Breast epithelium (tissue), 3 donors: ENCODE results near the gene UFC1.

ENCODE experiments used
- CTCF ChIP-seq, 3 donors: fragments of 450-650 bp; IDR thresholded peaks; one replicate each; pipeline ENCODE4 v1.5.1; 2016 to 2017; ENCODE audit warnings: antibody characterized with exemption in 3 of 3, mild to moderate bottlenecking in 3 of 3, moderate library complexity in 3 of 3
- POLR2A ChIP-seq: fragments of 450-650 bp; IDR thresholded peaks from one replicate; pipeline ENCODE4 v1.6.1; 2016; ENCODE audit warnings: antibody characterized with exemption, mild to moderate bottlenecking, moderate library complexity
- POLR2AphosphoS5 ChIP-seq, 3 donors: sonication (generic); formaldehyde crosslinking; IDR thresholded peaks; one replicate each; pipeline ENCODE4 v1.6.1; 2017; ENCODE audit warnings: antibody characterized with exemption in 3 of 3

GRCh38 chr1:161196111-161196510, 42.3 kb downstream of the UFC1 start:
- TF ChIP-seq CTCF (IDR thresholded peaks at IDR 0.05) (no peak), POLR2A (no peak), POLR2AphosphoS5 (IDR thresholded peaks at IDR 0.05) (no peak)
